Activated CD4-positive, alpha-beta T cell treated with anti-CD3 and anti-CD28 coated beads for 36 hours (primary cell): Measurements from ENCODE around the gene ISCU. TPM values are rescaled to one million over a fixed set of nuclear protein-coding genes. Genes with fewer than 3 reads are reported as not detected.

Source experiments
- ATAC-seq: fragments of 200-7000 bp; cut with Tn5 transposase; one replicate; pipeline ENCODE4 v1.10.0; 2021; ENCODE audit warnings: mild to moderate bottlenecking, moderate library complexity
- CTCF ChIA-PET: fragments of 350-600 bp; sonication (Branson Sonifier 250); formaldehyde crosslinking; loops from one replicate; lab custom pipeline; 2021; ENCODE audit warnings: antibody characterized with exemption; lab: Charles Lee
- POLR2A ChIA-PET: fragments of 350-600 bp; sonication (Branson Sonifier 250); formaldehyde crosslinking; loops from one replicate; lab custom pipeline; 2021; ENCODE audit warnings: antibody characterized with exemption, inconsistent platforms; lab: Charles Lee
- DNase-seq: peaks from one replicate; pipeline ENCODE4 v3.0.0-alpha.2; 2020
- H3K27ac Mint-ChIP-seq: one replicate; pipeline ENCODE4 v1.8.0; 2021; ENCODE audit warnings: mixed read lengths
- H3K27me3 Mint-ChIP-seq: one replicate; pipeline ENCODE4 v1.8.0; 2021; ENCODE audit warnings: mixed read lengths
- H3K36me3 Mint-ChIP-seq: one replicate; pipeline ENCODE4 v1.8.0; 2021; ENCODE audit warnings: low read depth, mixed read lengths
- H3K4me1 Mint-ChIP-seq: one replicate; pipeline ENCODE4 v1.8.0; 2021; ENCODE audit warnings: mixed read lengths
- H3K4me3 Mint-ChIP-seq: one replicate; pipeline ENCODE4 v1.8.0; 2021; ENCODE audit warnings: mild to moderate bottlenecking, moderate library complexity, mixed read lengths
- H3K9me3 Mint-ChIP-seq: one replicate; pipeline ENCODE4 v1.8.0; 2021; ENCODE audit warnings: low read depth, mixed read lengths
- intact Hi-C, 2 experiments: fragments of 100-400 bp; cut with DNase I in 1 of 2; cut with micrococcal nuclease in 1 of 2; formaldehyde crosslinking; loops; one replicate each; pipeline versions ENCODE4 v1.14.2 to v1.15.1; 2022 to 2024; cut with DNase I, micrococcal nuclease
- total RNA-seq, 2 experiments: library from RNA; stranded (reverse); gene quantifications; one replicate each; pipeline ENCODE4 v1.2.3, GENCODE V29; 2021

Gene ISCU
- total RNA-seq, 2 experiments from 2014 or later: 67.3 to 83.8 TPM

DNA sequence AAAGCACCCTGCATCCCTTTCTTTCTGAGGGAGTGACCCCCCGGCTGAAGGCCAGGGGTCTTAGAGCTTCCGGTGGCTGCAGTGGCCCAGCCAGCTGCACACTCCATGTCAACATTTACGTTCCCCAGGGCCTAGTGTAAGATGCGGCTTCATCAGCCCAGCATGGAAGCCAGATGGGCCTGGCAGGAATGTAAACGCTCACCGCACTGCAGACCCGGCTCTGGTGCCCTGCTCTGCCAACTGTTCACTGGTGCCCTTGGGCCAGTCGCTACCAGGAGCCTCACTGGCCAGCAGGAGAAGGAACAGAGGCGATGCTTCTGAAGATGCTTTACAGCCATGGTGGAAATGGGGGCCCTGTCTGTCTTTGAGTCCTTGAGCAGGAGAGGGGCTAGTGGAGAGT, 44.1 kb downstream of the ISCU start:
- no peaks in the 10 kb centered on the region for H3K9me3 Mint-ChIP-seq
- intact Hi-C loops: no loop called here
- H3K4me3 Mint-ChIP-seq: no peak overlapping the region
- no peaks in the 10 kb centered on the region for H3K36me3 Mint-ChIP-seq
- H3K4me1 Mint-ChIP-seq: peaks cover under 1% of the 10 kb centered on the region
- no peaks in the 10 kb centered on the region for H3K27me3 Mint-ChIP-seq
- DNase-seq: no peak
- POLR2A ChIA-PET: no interaction called here
- CTCF ChIA-PET: no interaction called here
- ATAC-seq: no peak
- H3K27ac Mint-ChIP-seq: no peak overlapping the region

GRCh38 chr12:108607981-108608600, 45.7 kb downstream of the ISCU start:
- Mint-ChIP-seq H3K4me3 (no peak overlapping the region), H3K4me1 (peaks cover 10% of the 10 kb centered on the region), H3K27ac (no peak overlapping the region), H3K9me3 (no peaks in the 10 kb centered on the region), H3K27me3 (no peaks in the 10 kb centered on the region), H3K36me3 (no peaks in the 10 kb centered on the region)
- ChIA-PET CTCF (no interaction called here), POLR2A (no interaction called here)
- no peak for DNase-seq
- intact Hi-C loops: no loop called here
- no peak for ATAC-seq

- no peaks in the 10 kb centered on the region for H3K27me3 Mint-ChIP-seq
- no peaks in the 10 kb centered on the region for H3K9me3 Mint-ChIP-seq
- POLR2A ChIA-PET: no interaction called here
- no peak for ATAC-seq
- DNase-seq: no peak
- H3K4me1 Mint-ChIP-seq: peaks cover 10% of the 10 kb centered on the region
- H3K36me3 Mint-ChIP-seq: no peaks in the 10 kb centered on the region
- intact Hi-C loops: no loop called here
- CTCF ChIA-PET: interaction anchor here (1.7 kb wide), 1 partner anchor 9 kb away, joined by 8 read pairs; no protein-coding TSS in a partner anchor
- no peak overlapping the region for H3K27ac Mint-ChIP-seq
- no peak overlapping the region for H3K4me3 Mint-ChIP-seq
Observed at GRCh38 chr12:108608616-108609015, 46.2 kb downstream of the ISCU start.

GRCh38 chr12:108609537-108610335, 47.3 kb downstream of the ISCU start:
- ChIA-PET CTCF (interaction anchor here (0.7 to 1.7 kb wide), 2 partner anchors 8 to 40 kb away, joined by 4 to 8 read pairs; no protein-coding TSS in a partner anchor), POLR2A (no interaction called here)
- Mint-ChIP-seq H3K4me3 (no peak overlapping the region), H3K27me3 (no peaks in the 10 kb centered on the region), H3K27ac (no peak overlapping the region), H3K4me1 (peaks cover 10% of the 10 kb centered on the region), H3K36me3 (no peaks in the 10 kb centered on the region), H3K9me3 (no peaks in the 10 kb centered on the region)
- intact Hi-C loops: loop anchor here in 1 of 2 experiments (10.0 kb wide), 1 partner anchor 845 kb away; the partner anchor contains the start of gene PRDM4
- DNase-seq (no peak), ATAC-seq (no peak)

DNA sequence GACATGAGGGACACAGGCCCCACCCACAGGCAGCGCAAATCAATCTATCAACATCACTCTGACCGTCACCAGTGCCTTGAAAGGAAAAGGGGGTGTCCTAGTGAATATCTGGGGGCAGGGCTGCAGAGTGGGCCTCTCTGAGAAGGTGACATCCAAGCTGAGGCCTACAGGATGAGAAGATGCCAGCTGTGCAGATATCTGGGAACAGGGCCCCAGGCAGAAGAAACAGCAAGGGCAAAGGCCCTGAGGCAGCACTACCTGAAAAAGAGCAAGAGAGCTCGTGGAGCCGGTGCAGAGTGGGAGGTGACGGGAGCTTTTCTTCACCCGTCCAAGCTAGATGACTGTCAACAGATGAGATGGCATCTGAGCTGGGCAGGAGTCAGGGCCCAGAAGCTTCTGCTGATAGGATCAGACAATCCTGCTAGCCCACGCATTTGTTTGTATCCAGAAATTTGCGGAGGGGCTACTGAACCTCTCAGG, 48.0 kb downstream of the ISCU start:
- H3K4me3 Mint-ChIP-seq: no peak overlapping the region
- H3K27ac Mint-ChIP-seq: no peak overlapping the region
- intact Hi-C loops: loop anchor here in 1 of 2 experiments (10.0 kb wide), 1 partner anchor 846 kb away; the partner anchor contains the start of gene PRDM4
- no peaks in the 10 kb centered on the region for H3K9me3 Mint-ChIP-seq
- H3K4me1 Mint-ChIP-seq: peaks cover 10% of the 10 kb centered on the region
- H3K27me3 Mint-ChIP-seq: no peaks in the 10 kb centered on the region
- no peak for DNase-seq
- H3K36me3 Mint-ChIP-seq: no peaks in the 10 kb centered on the region
- ChIA-PET POLR2A (no interaction called here), CTCF (interaction anchor here (0.5 to 1.7 kb wide), 3 partner anchors 7 to 55 kb away, joined by 3 to 8 read pairs (median 4); no protein-coding TSS in a partner anchor)
- ATAC-seq: no peak

GRCh38 chr12:108610856-108611605, 48.6 kb downstream of the ISCU start:
- POLR2A ChIA-PET: no interaction called here
- Mint-ChIP-seq H3K36me3 (peaks cover 4% of the 10 kb centered on the region), H3K27me3 (no peaks in the 10 kb centered on the region), H3K9me3 (peaks cover 4% of the 10 kb centered on the region), H3K27ac (no peak overlapping the region), H3K4me1 (peaks cover 10% of the 10 kb centered on the region), H3K4me3 (no peak overlapping the region)
- no peak for DNase-seq
- intact Hi-C loops: loop anchor here in 1 of 2 experiments (10.0 kb wide), 1 partner anchor 846 kb away; the partner anchor contains the start of gene PRDM4
- ATAC-seq: no peak
- CTCF ChIA-PET: interaction anchor here (0.5 to 0.6 kb wide), 2 partner anchors 13 to 54 kb away, joined by 3 read pairs; no protein-coding TSS in a partner anchor

DNA sequence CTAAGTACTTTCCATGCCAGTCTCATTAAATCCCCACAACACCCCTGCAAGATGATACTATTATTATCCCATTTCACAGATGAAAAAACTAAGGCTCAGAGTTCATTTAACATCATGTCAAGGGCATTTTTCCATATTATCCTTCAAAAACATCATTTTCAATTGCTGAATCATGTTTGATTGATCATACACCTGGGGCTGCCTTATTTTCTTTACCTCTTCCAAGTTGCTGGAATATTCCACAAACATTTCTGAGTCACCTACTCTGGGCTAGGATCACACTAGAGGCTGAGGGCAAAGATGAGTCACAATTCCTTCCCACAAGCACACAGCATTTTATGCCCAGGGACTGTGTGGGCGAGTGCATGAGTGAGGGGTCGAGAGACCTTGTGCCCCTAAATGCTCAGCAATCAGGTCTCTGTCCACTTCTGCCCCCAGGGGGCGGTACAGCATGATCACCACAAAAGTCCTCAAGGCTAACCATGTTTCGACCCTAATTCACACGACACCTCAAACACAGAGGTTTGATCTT, 49.6 kb downstream of the ISCU start:
- Mint-ChIP-seq H3K9me3 (peaks cover 9% of the 10 kb centered on the region), H3K4me3 (no peak overlapping the region), H3K4me1 (peaks cover 19% of the 10 kb centered on the region), H3K27ac (no peak overlapping the region), H3K36me3 (peaks cover 11% of the 10 kb centered on the region), H3K27me3 (no peaks in the 10 kb centered on the region)
- DNase-seq: peak; percentile 75
- ChIA-PET CTCF (interaction anchor here (0.6 to 1.5 kb wide), 8 partner anchors 14 to 695 kb away, joined by 3 to 7 read pairs (median 3); partner anchors contain the start of gene SELPLG), POLR2A (no interaction called here)
- intact Hi-C loops: loop anchor here in 1 of 2 experiments (1.0 to 10.0 kb wide), 2 partner anchors 191 to 847 kb away; partner anchors contain the start of gene PRDM4
- peak; percentile 61 for ATAC-seq

DNA sequence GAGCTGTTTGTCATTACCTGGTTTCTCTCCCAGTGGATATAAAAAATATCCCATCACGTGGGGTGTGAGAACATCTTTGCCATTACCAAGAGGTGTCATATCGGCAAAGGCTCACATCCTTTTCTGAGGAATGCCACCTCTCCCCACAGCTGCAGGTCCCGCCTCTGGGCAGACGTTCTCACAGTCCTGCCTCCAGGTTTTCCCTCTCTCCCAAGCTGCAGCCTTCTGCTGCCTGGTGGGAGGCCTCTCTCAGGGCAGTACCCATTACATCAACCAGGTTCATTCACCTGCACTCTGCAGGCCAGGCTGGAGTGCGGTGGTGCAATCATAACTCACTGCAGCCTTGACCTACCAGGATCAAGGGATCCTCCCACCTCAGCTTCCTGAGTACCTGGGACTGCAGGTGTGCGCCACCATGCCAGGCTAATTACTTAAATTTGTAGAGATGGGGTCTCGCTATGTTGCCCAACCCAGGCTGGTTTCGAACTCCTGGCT, 50.4 kb downstream of the ISCU start:
- H3K4me3 Mint-ChIP-seq: no peak overlapping the region
- DNase-seq (no peak), ATAC-seq (no peak)
- ChIA-PET POLR2A (no interaction called here), CTCF (interaction anchor here (0.6 to 1.5 kb wide), 9 partner anchors 18 to 696 kb away, joined by 3 to 7 read pairs (median 3); partner anchors contain the start of gene SELPLG)
- H3K9me3 Mint-ChIP-seq: peaks cover 9% of the 10 kb centered on the region
- H3K27ac Mint-ChIP-seq: no peak overlapping the region
- peaks cover 28% of the 10 kb centered on the region for H3K4me1 Mint-ChIP-seq
- peaks cover 11% of the 10 kb centered on the region for H3K36me3 Mint-ChIP-seq
- intact Hi-C loops: loop anchor here in 1 of 2 experiments (1.0 to 10.0 kb wide), 2 partner anchors 190 to 848 kb away; partner anchors contain the start of gene PRDM4
- H3K27me3 Mint-ChIP-seq: no peaks in the 10 kb centered on the region

DNA sequence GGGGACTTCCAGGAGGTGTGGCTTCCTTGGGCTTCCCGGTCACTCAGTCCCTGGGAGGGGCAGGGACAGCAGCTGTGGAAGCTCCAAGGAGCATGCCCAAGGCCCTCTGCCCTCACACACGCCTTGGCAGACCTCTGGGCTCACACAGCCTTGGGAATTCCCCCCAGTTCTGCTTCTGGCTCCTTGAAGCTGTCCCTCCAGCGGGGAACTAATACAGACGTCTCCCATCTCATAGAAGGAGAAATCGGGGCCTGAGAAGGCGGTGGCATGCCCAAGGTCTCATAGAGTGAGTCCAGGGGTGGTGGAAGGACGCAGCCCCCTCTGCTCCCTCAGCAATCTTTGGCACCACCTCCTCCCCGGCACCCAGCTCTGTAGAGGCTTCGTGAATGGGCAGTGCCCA, 51.2 kb downstream of the ISCU start:
- Mint-ChIP-seq H3K36me3 (peaks cover 11% of the 10 kb centered on the region), H3K27ac (no peak overlapping the region), H3K4me3 (no peak overlapping the region), H3K27me3 (no peaks in the 10 kb centered on the region), H3K9me3 (peaks cover 9% of the 10 kb centered on the region), H3K4me1 (peaks cover 35% of the 10 kb centered on the region)
- ATAC-seq (no peak), DNase-seq (no peak)
- intact Hi-C loops: loop anchor here in 1 of 2 experiments (10.0 kb wide), 1 partner anchor 849 kb away; the partner anchor contains the start of gene PRDM4
- CTCF ChIA-PET: interaction anchor here (0.6 to 1.5 kb wide), 3 partner anchors 31 to 776 kb away, joined by 3 to 7 read pairs (median 4); no protein-coding TSS in a partner anchor
- POLR2A ChIA-PET: no interaction called here

GRCh38 chr12:108614041-108614440, 51.6 kb downstream of the ISCU start:
- CTCF ChIA-PET: interaction anchor here (0.6 kb wide), 1 partner anchor 776 kb away, joined by 4 read pairs; no protein-coding TSS in a partner anchor

More at GRCh38 chr12:108614041-108614440, 51.6 kb downstream of the ISCU start:
- Mint-ChIP-seq H3K27ac (no peak overlapping the region), H3K36me3 (peaks cover 11% of the 10 kb centered on the region), H3K4me3 (no peak overlapping the region), H3K9me3 (peaks cover 9% of the 10 kb centered on the region), H3K4me1 (peaks cover 38% of the 10 kb centered on the region), H3K27me3 (no peaks in the 10 kb centered on the region)
- DNase-seq: no peak
- intact Hi-C loops: loop anchor here in 1 of 2 experiments (10.0 kb wide), 1 partner anchor 849 kb away; the partner anchor contains the start of gene PRDM4
- POLR2A ChIA-PET: no interaction called here
- no peak for ATAC-seq
